CD4-positive, alpha-beta T cell treated with Interleukin-15 for 4 hours (primary cell): Measurements from ENCODE around the gene LSM5.
"Not testable (repeated sequence)": the region's sequence is repeated elsewhere in the genome, so short reads cannot be mapped to it uniquely, and the experiment has no call there.

Experiments used
- DNase-seq: peaks from one replicate; pipeline ENCODE4 v3.0.0-alpha.2; 2020; ENCODE audit warnings: low spot score

LSM5 gene

GRCh38 chr7:32502728-32503127, 12.5 kb upstream of the LSM5 start:
- peak; percentile 6 for DNase-seq

- DNase-seq, result no peak
Observed at GRCh38 chr7:32501522-32501921, 11.3 kb upstream of the LSM5 start.

GRCh38 chr7:32500922-32501341, 10.8 kb upstream of the LSM5 start:
- peak; percentile 18 for DNase-seq

- not testable (repeated sequence) for DNase-seq
Observed at GRCh38 chr7:32500216-32500615, 10.0 kb upstream of the LSM5 start.

GRCh38 chr7:32499755-32500154, 9.6 kb upstream of the LSM5 start:
- DNase-seq, result not testable (repeated sequence)

- DNase-seq, result no peak
Observed at GRCh38 chr7:32496052-32496813, 6.1 kb upstream of the LSM5 start.

- DNase-seq, result peak; percentile 98
Observed at GRCh38 chr7:32495298-32496051, 5.3 kb upstream of the LSM5 start, which contains the start of gene AVL9. AVL9 (plus strand) TSS chr7:32495489; CDS start chr7:32495710, 221 bp downstream.

- DNase-seq, result no peak
Observed at GRCh38 chr7:32494946-32495297, 4.7 kb upstream of the LSM5 start.

GRCh38 chr7:32489788-32490126, 423 bp downstream of the LSM5 start:
- DNase-seq, result no peak

GRCh38 chr7:32481921-32482320, 8.3 kb downstream of the LSM5 start:
- no peak for DNase-seq

GRCh38 chr7:32481176-32481575, 9.0 kb downstream of the LSM5 start:
- DNase-seq, result no peak

GRCh38 chr7:32479574-32480200, 10.5 kb downstream of the LSM5 start:
- peak; percentile 22 for DNase-seq

- no peak for DNase-seq
Observed at GRCh38 chr7:32477649-32477980, 12.6 kb downstream of the LSM5 start.

GRCh38 chr7:32476816-32477648, 13.1 kb downstream of the LSM5 start:
- no peak for DNase-seq

- DNase-seq, result no peak
Observed at GRCh38 chr7:32474008-32474407, 16.2 kb downstream of the LSM5 start.

GRCh38 chr7:32472015-32472414, 18.2 kb downstream of the LSM5 start:
- no peak for DNase-seq

- DNase-seq, result no peak
Observed at GRCh38 chr7:32470871-32471270, 19.3 kb downstream of the LSM5 start.

GRCh38 chr7:32470004-32470403, 20.2 kb downstream of the LSM5 start:
- not testable (repeated sequence) for DNase-seq

- not testable (repeated sequence) for DNase-seq
Observed at GRCh38 chr7:32464641-32465416, 25.4 kb downstream of the LSM5 start.

- no peak for DNase-seq
Observed at GRCh38 chr7:32462977-32463376, 27.2 kb downstream of the LSM5 start.

- DNase-seq, result no peak
Observed at GRCh38 chr7:32462451-32462850, 27.7 kb downstream of the LSM5 start.
